AG09309 (cell line): ENCODE results near the gene TRDN.

Experiments used
- DNase-seq: peaks from one replicate; pipeline ENCODE4 v3.0.0-alpha.2; 2010; ENCODE audit warnings: low read depth
- H3K4me3 ChIP-seq: 2 replicates; pipeline ENCODE4 v1.5.1; 2011; ENCODE audit warnings: mild to moderate bottlenecking, low read depth, low read length, moderate library complexity; ENCODE audit not compliant: control insufficient read depth
- TF ChIP-seq, protein P1 (sequence below): IDR thresholded peaks from 2 replicates; pipeline ENCODE4 v1.5.1; 2011; ENCODE audit warnings: mild to moderate bottlenecking, low read depth, low read length, inconsistent platforms; ENCODE audit not compliant: insufficient read depth, control insufficient read depth; ENCODE audit errors: missing control alignments

Gene TRDN

DNA sequence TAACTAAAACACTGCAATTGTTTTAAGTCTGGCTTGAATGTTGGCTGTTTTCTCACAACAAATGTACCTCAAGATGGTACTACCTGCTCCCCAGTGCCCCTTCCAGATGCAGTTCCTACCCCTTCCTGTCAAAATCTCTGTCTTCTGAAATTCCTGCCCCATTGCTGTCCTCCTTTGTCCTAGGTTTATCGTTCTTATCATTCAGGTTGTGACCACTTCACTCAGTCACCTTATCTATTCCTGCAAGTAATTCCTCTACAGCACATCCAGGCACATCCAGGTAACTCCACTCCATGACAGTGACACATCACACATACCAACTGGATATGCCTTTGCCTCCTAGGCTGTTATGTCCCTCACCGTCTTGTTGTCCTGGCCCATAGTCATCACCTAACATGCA is 90.2 kb downstream of the TRDN start:
- TF ChIP-seq, protein P1, sequence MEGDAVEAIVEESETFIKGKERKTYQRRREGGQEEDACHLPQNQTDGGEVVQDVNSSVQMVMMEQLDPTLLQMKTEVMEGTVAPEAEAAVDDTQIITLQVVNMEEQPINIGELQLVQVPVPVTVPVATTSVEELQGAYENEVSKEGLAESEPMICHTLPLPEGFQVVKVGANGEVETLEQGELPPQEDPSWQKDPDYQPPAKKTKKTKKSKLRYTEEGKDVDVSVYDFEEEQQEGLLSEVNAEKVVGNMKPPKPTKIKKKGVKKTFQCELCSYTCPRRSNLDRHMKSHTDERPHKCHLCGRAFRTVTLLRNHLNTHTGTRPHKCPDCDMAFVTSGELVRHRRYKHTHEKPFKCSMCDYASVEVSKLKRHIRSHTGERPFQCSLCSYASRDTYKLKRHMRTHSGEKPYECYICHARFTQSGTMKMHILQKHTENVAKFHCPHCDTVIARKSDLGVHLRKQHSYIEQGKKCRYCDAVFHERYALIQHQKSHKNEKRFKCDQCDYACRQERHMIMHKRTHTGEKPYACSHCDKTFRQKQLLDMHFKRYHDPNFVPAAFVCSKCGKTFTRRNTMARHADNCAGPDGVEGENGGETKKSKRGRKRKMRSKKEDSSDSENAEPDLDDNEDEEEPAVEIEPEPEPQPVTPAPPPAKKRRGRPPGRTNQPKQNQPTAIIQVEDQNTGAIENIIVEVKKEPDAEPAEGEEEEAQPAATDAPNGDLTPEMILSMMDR, result no peak
- no peak for DNase-seq
- no peak overlapping the region for H3K4me3 ChIP-seq

DNA sequence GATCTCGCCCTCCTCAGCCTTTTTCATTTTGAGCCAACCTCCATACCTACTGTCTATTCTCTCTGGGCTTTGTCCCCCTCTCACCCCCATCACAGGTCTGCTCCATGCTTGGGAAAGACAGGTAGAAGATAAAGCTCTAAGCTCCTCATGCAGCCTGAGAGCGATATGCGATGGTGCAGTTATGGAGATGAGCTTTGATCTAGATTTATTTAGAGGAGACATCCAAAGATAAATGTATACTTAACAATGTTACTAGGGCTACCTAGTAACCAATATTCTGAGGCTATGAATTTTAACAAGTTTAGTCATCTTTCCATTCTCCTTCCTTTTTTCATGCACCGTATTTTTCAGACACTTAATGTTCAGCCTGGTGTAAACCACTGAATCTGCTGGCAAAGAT is 95.3 kb downstream of the TRDN start:
- no peak for DNase-seq
- H3K4me3 ChIP-seq, result no peak overlapping the region
- TF ChIP-seq, protein P1, result no peak

DNA sequence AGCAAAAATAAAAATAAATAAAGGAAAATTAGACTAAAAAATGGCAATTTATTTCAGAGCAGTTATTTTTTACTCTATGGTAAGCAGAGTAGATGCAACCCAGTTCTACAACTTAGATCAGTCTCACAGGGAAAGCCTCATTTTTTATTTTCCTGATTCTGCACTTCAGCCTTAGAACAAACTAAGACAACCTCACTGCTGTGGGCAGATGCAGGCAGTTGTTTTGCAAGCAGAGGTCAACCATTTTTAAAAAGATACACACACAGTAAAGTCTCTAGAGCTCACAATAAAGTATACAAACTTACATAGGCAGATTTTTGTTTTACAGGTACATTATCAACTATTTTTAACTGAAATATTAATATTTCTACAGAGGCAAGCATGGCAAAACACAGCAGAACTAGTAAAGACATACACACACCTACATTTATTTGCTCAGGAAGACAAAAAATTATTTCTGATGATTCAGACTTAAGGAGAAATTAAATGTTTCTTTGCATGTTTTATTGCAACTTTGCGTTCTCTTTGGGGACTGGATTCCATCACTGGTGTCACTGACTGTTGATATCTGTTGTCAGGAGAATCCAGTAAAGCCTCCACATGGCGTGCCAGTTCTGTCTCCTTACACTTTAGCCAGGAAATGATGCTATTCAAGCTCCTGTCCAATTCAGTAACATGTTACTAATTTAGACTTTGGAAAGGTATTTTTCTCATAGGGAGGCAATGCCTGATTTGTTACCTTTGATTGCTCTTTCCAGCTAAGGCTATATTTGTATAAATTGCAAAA is 102.7 kb downstream of the TRDN start:
- no peak overlapping the region for H3K4me3 ChIP-seq
- DNase-seq, result no peak
- TF ChIP-seq, protein P1, result no peak

DNA sequence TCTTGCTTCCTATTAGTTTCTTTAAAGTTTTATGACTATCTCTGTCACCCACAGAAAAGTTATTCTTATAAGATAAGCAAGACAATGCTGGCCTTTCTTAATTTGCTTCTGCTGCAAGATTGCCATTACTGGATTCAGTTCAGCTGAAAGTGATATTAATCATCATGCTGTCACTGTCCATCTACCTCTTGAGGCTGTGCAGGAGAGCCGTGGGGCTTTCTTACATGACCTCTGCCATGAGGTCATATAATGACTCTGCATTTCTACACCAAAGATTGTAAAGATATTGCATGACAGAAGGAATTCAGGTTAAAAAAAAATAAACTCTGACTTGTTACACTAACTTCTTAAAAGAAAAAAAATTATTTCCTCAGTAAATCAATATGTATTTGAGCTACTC is 106.9 kb downstream of the TRDN start:
- no peak for DNase-seq
- TF ChIP-seq, protein P1, result no peak
- H3K4me3 ChIP-seq, result no peak overlapping the region

DNA sequence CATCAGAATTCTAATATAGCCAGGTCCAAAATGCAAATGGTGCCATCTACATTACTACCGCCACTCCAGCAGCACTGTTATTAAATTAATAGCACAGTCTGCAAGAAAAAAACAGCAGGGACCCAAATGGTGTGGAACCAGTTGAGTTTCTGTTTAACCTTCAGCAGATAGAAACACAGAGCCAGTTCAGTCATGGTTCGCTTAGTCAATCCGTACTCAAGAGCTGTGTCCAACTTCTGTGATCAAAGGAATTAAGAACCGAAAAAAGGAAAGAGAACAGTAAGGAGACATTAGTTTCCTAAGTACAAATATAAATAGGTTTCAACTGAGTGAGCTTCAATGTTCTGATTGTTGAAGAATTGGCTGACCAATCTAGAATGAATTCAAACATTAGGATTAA is 107.7 kb downstream of the TRDN start:
- DNase-seq, result no peak
- H3K4me3 ChIP-seq, result no peak overlapping the region
- TF ChIP-seq, protein P1, result no peak

DNA sequence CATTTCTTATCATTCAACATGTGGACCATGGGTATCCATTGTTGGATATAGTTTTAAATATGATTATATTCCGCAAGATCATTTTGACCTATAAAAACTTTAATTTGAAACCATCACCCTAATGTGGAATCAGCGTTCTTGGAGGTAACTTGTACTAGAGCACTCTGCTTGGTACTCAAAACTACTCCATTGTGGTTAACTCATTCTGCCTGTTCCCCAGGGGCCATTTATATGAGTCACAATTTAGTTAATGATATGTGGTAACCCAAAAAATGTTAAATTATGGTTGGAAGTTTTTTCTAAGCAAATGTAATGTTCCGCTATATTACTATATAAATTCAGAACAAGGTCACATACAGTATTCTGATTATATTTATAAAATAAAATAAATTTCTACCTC is 109.3 kb downstream of the TRDN start:
- no peak overlapping the region for H3K4me3 ChIP-seq
- TF ChIP-seq, protein P1, result no peak
- no peak for DNase-seq

DNA sequence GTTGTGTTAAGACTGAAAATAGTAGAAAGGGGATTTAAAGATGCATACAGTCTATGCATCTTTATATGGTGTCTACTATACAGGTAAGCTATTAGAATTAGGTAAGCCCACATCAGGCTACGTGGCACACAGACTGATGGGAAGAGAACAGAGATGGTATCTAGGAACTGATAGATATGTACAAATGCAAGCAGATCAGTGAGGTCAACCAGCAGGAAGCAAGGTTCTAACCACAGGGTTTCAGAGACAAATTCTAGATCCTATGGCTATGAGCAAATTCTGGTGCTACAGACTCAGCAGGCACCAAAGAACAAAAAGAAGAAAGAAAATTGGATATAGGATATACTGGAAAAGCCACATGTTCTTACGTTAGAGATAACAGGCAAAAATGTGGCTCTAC is 110.6 kb downstream of the TRDN start:
- TF ChIP-seq, protein P1, result no peak
- H3K4me3 ChIP-seq, result no peak overlapping the region
- DNase-seq, result no peak
